AG04450 (cell line): ENCODE results near the gene FGF6. TPM values are rescaled to one million over a fixed set of nuclear protein-coding genes. Genes with fewer than 3 reads are reported as not detected.

Experiments
- CTCF ChIA-PET: fragments of 300-600, 350-600 bp; formaldehyde crosslinking; extraction: SDS; loops from one replicate; lab custom pipeline; 2022; ENCODE audit warnings: antibody characterized with exemption, inconsistent platforms; lab: Charles Lee
- POLR2A ChIA-PET: fragments of 350-600 bp; formaldehyde crosslinking; extraction: SDS; loops from one replicate; lab custom pipeline; 2021; ENCODE audit warnings: antibody characterized with exemption, inconsistent platforms; lab: Yijun Ruan, JAX
- DNase-seq: peaks from one replicate; pipeline ENCODE4 v3.0.0-alpha.2; 2011; ENCODE audit warnings: low read depth, low spot score
- H3K27ac ChIP-seq: one replicate; pipeline ENCODE4 v1.5.1; 2012; ENCODE audit warnings: low read depth, low read length, control low read depth
- H3K27me3 ChIP-seq: one replicate; pipeline ENCODE4 v1.6.0; 2012; ENCODE audit warnings: low read length; ENCODE audit not compliant: control insufficient read depth, insufficient read depth
- H3K4me3 ChIP-seq: 2 replicates; pipeline ENCODE4 v1.5.1; 2011; ENCODE audit warnings: mild to moderate bottlenecking, low read depth, low read length, control low read depth
- H3K9me3 ChIP-seq: 2 replicates; pipeline ENCODE4 v1.5.1; 2012; ENCODE audit warnings: low read length; ENCODE audit not compliant: control insufficient read depth, insufficient read depth
- CTCF ChIP-seq: IDR thresholded peaks from 2 replicates; pipeline ENCODE4 v1.5.1; 2011; ENCODE audit warnings: low read depth, low read length, control low read depth, inconsistent platforms
- polyA plus RNA-seq: library from polyadenylated mRNA; depleted of rRNA; stranded (reverse); fragments of >200 nt; gene quantifications from 2 replicates; pipeline ENCODE4 v1.2.3, GENCODE V29; 2011

Gene FGF6
- polyA plus RNA-seq, 1 experiment, result not detected

DNA sequence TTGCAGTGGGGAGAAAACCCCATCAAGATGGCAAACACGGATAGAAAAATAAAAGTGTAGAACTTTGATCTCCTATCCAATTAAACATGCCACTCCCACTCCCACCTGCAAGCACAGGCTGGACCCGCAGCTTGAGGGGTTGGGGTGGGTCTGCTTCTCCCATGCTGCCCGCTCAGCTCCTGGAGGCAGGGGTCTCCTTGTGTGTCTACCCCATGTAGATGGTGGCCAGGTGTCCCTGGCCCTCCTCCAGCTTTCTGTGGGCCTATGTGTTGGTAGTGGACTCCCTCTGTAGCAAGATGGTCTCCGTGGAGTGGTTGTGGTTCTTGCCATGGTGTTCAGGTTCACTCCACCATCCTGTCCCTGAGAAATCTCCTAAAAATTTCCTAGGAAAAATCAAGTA, 42.6 kb downstream of the FGF6 start:
- no peak for DNase-seq
- no peak for TF ChIP-seq CTCF

DNA sequence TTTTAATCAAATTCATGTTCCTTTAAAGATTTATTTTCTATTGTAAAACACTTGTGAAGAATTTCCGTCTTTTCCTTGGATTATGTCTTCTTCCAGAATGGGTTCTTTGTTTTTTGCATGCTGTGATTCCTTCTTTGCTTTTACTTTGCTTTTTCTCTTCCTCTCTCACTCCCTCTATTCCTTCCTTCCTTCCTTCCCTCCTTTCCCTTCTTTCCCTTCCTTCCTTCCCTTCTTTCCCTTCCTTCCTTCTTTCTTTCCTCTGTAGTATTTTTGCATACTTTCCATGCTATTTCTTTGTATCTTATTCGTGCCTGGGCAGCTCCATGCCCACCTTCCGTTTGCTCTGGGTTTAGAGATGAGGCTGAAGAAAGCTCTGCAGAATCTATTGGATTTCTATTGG, 44.5 kb downstream of the FGF6 start:
- no peak overlapping the region for H3K4me3 ChIP-seq
- POLR2A ChIA-PET, result no interaction called here
- CTCF ChIA-PET, result no interaction called here

More for the DNA sequence above, 42.6 kb downstream of the FGF6 start:
- no peak overlapping the region for H3K4me3 ChIP-seq
- ChIA-PET POLR2A (no interaction called here), CTCF (no interaction called here)
- no peaks in the 10 kb centered on the region for H3K9me3 ChIP-seq
- no peak overlapping the region for H3K27ac ChIP-seq
- no peaks in the 10 kb centered on the region for H3K27me3 ChIP-seq

GRCh38 chr12:4395818-4396217, 49.8 kb downstream of the FGF6 start:
- ChIA-PET POLR2A (no interaction called here), CTCF (interaction anchor here (1.1 to 1.6 kb wide), 2 partner anchors 25 to 88 kb away, joined by 5 read pairs; no protein-coding TSS in a partner anchor)
- Histone ChIP-seq H3K27ac (no peak overlapping the region), H3K9me3 (no peaks in the 10 kb centered on the region), H3K27me3 (peaks cover 2% of the 10 kb centered on the region), H3K4me3 (no peak overlapping the region)
- TF ChIP-seq CTCF, result no peak
- DNase-seq, result no peak

More for the DNA sequence above, 44.5 kb downstream of the FGF6 start:
- Histone ChIP-seq H3K27me3 (no peaks in the 10 kb centered on the region), H3K9me3 (no peaks in the 10 kb centered on the region), H3K27ac (no peak overlapping the region)
- TF ChIP-seq CTCF, result no peak
- DNase-seq, result no peak

GRCh38 chr12:4393211-4393610, 52.4 kb downstream of the FGF6 start:
- no peak for TF ChIP-seq CTCF
- DNase-seq, result no peak
- ChIA-PET CTCF (no interaction called here), POLR2A (no interaction called here)
- Histone ChIP-seq H3K27me3 (peaks cover 2% of the 10 kb centered on the region), H3K4me3 (no peak overlapping the region), H3K27ac (no peak overlapping the region), H3K9me3 (no peaks in the 10 kb centered on the region)

DNA sequence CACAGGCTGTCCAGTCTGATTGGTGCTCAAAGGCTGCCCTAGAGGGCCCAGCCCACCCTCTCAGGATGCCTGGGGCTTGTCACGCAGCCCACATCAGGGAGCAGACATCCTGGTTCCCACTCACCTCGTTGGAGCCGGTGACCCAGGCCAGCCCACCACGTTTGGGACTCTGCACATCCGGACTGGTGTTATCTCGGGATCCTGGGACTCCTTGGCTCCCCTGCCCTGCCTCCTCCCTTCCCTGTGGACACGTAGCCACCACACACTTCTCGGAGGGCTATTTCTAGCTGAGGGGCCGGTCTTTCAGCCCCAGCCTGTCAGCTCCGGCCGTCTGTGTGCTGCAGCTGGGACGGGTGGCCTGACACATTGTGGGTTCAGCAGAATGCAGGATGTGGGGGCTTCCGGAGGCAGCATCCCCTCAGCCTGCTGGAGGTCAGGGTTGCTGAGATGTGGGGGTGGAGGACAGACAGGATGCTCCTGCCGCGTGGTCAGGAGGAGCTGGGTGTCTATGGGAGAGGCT, 53.3 kb downstream of the FGF6 start:
- no peaks in the 10 kb centered on the region for H3K9me3 ChIP-seq
- H3K27ac ChIP-seq, result no peak overlapping the region
- no peak overlapping the region for H3K4me3 ChIP-seq
- CTCF ChIA-PET, result no interaction called here
- no peak for DNase-seq
- TF ChIP-seq CTCF, result no peak
- peaks cover 2% of the 10 kb centered on the region for H3K27me3 ChIP-seq
- POLR2A ChIA-PET, result no interaction called here
